Neutrophil (primary cell): ENCODE data around the gene CD300LB.
A peak's percentile ranks its signal among the peaks of the same experiment; 100 is the strongest.
"Not testable (repeated sequence)": the region's sequence is repeated elsewhere in the genome, so short reads cannot be mapped to it uniquely, and the experiment has no call there.

ENCODE experiments used
- H3K27ac ChIP-seq: fragments of 200-600 bp; sonication (generic); 2 replicates; pipeline ENCODE4 v1.5.1; 2016; ENCODE audit warnings: mild to moderate bottlenecking, moderate library complexity
- H3K27me3 ChIP-seq: fragments of 200-600 bp; sonication (generic); 2 replicates; pipeline ENCODE4 v1.6.0; 2016; ENCODE audit warnings: mild to moderate bottlenecking
- H3K36me3 ChIP-seq: fragments of 200-600 bp; sonication (generic); 2 replicates; pipeline ENCODE4 v1.5.1; 2017
- H3K4me1 ChIP-seq, 2 experiments: fragments of 200-600 bp in 1 of 2; sonication (generic) in 1 of 2; 1 replicate in 1 of 2; 2 replicates in 1 of 2; pipeline versions ENCODE4 v1.5.1 to v1.6.1; 2013 to 2016; ENCODE audit warnings: low read depth in 1 of 2, low read length in 1 of 2, mild to moderate bottlenecking in 1 of 2, moderate library complexity in 1 of 2; ENCODE audit not compliant: control insufficient read depth in 1 of 2, insufficient read depth in 1 of 2
- H3K4me3 ChIP-seq, 2 experiments: fragments of 200-600 bp in 1 of 2; sonication (generic) in 1 of 2; 1 replicate in 1 of 2; 2 replicates in 1 of 2; pipeline ENCODE4 v1.5.1; 2013 to 2016; ENCODE audit warnings: low read depth in 1 of 2, low read length in 1 of 2, mild to moderate bottlenecking in 1 of 2, moderate library complexity in 1 of 2
- H3K9me3 ChIP-seq: fragments of 200-600 bp; sonication (generic); 2 replicates; pipeline ENCODE4 v1.5.1; 2016
- TF ChIP-seq, protein P1 (sequence below): fragments of 200-600 bp; sonication (generic); IDR thresholded peaks from 2 replicates; pipeline ENCODE4 v1.5.1; 2016; ENCODE audit warnings: antibody characterized with exemption

The CD300LB gene

DNA sequence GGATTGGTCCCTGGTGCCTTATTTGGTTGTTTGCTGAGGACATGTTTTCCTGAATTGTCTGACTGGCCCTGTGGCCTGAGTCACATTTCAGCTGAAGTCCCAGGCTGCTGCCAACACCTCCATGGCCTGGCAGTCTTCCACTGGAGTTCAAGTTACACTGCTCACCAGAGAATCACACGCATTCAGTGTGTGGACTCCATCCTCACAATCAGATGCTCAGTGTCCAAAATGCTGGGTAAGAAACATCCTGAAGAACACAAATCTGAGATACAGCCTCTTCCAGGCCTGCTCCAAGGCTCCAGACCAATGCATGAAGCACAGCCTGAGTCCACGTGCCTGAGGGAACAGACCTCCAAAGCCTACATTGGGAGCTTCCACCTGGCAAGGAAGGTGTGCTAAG lies 19.2 kb downstream of the CD300LB start:
- no peaks in the 10 kb centered on the region for H3K36me3 ChIP-seq
- no peaks in the 10 kb centered on the region for H3K27me3 ChIP-seq
- H3K4me1 ChIP-seq = peaks cover 14 to 15% of the 10 kb centered on the region in 2 experiments
- no peak overlapping the region for H3K4me3 ChIP-seq
- peak overlapping the region; percentile 64 for H3K27ac ChIP-seq
- H3K9me3 ChIP-seq = no peaks in the 10 kb centered on the region
- TF ChIP-seq, protein P1, sequence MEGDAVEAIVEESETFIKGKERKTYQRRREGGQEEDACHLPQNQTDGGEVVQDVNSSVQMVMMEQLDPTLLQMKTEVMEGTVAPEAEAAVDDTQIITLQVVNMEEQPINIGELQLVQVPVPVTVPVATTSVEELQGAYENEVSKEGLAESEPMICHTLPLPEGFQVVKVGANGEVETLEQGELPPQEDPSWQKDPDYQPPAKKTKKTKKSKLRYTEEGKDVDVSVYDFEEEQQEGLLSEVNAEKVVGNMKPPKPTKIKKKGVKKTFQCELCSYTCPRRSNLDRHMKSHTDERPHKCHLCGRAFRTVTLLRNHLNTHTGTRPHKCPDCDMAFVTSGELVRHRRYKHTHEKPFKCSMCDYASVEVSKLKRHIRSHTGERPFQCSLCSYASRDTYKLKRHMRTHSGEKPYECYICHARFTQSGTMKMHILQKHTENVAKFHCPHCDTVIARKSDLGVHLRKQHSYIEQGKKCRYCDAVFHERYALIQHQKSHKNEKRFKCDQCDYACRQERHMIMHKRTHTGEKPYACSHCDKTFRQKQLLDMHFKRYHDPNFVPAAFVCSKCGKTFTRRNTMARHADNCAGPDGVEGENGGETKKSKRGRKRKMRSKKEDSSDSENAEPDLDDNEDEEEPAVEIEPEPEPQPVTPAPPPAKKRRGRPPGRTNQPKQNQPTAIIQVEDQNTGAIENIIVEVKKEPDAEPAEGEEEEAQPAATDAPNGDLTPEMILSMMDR = no peak

DNA sequence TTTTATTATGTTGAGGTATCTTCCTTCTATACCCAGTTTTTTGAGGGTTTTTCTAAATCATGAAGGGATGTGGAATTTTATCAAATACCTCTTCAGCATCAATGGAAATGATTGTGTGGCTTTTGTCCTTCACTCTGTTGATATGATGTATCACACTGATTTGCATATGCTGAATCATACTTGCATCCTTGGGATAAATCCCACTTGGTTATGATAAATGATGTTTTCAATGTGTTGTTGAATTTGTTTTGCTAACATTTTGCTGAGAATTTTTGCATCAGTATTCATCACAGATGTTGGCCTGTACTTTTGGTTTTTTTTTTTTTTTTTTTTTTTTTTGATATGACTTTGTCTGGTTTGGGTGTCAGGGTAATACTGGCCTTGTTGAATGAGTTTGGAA lies 23.1 kb downstream of the CD300LB start:
- peaks cover 18 to 19% of the 10 kb centered on the region in 2 experiments for H3K4me1 ChIP-seq
- no peak overlapping the region for H3K4me3 ChIP-seq
- H3K27ac ChIP-seq = no peak overlapping the region
- TF ChIP-seq, protein P1 = no peak
- no peaks in the 10 kb centered on the region for H3K36me3 ChIP-seq
- no peaks in the 10 kb centered on the region for H3K27me3 ChIP-seq
- H3K9me3 ChIP-seq = no peaks in the 10 kb centered on the region

DNA sequence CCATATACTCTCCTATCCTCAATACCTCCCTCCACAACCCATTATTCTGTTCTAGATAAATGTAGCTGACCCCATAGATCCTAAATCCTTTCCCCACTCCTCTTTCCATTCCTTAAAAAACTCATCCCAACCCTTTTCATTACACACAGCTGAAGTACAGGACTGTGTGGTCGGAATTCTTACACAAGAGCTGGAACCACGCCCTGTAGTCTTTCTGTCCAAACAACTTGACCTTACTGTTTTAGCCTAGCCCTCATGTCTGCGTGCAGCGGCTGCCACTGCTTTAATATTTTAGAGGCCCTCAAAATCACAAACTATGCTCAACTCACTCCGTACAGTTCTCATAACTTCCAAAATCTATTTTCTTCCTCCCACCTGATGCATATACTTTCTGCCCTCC lies 27.3 kb downstream of the CD300LB start:
- not testable (repeated sequence) for H3K27me3 ChIP-seq, H3K4me3 ChIP-seq, H3K36me3 ChIP-seq, H3K27ac ChIP-seq, H3K9me3 ChIP-seq
- peaks cover 10 to 13% of the 10 kb centered on the region in 2 experiments for H3K4me1 ChIP-seq

DNA sequence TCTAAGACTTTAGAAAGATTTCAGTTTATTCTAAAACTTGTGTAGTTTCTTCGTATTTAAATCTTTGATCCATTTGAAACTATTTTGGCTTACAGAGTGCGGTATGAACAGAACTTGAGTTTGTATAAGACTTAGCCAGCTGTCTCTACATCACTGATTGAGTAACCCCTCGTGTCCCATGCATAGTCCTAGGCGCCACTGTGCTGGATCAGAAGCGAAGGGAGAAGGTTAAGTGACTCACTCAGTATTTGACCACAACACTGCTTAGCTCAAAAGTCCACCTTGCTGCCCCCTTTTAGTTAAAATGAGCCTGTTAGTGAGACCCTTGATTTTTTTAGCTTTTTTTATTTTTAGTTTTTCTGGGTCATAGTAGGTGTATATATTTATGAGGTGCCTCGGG lies 28.4 kb downstream of the CD300LB start:
- no peak overlapping the region for H3K27ac ChIP-seq

DNA sequence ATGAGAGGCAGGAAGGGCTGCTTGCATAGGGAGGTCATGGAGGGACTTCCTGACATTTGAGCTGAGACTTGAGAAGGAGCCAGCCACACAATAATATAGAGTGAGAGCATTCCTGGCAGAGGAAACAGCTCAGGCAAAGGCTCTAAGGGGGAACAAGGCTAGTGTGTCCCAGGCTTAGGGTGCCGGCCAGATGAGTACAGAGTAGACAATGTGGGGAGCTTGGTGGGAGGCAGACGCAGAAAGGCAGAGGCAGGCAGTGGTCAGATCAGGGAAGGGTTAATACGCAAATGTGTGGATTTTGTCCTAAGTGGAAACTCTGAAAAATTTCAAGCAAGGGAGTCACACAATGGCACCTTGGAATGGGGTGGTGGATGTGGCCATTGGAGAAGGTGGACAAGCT lies 31.3 kb downstream of the CD300LB start:
- Histone ChIP-seq H3K36me3 (no peaks in the 10 kb centered on the region), H3K4me3 (no peak overlapping the region), H3K4me1 (peaks cover 28 to 31% of the 10 kb centered on the region in 2 experiments), H3K27ac (no peak overlapping the region), H3K9me3 (no peaks in the 10 kb centered on the region), H3K27me3 (no peaks in the 10 kb centered on the region)
- TF ChIP-seq, protein P1 = no peak

More for the DNA sequence above, 28.4 kb downstream of the CD300LB start:
- TF ChIP-seq, protein P1 = no peak
- Histone ChIP-seq H3K27me3 (no peaks in the 10 kb centered on the region), H3K9me3 (no peaks in the 10 kb centered on the region), H3K36me3 (no peaks in the 10 kb centered on the region), H3K4me1 (peaks cover 10 to 13% of the 10 kb centered on the region in 2 experiments), H3K4me3 (no peak overlapping the region)

DNA sequence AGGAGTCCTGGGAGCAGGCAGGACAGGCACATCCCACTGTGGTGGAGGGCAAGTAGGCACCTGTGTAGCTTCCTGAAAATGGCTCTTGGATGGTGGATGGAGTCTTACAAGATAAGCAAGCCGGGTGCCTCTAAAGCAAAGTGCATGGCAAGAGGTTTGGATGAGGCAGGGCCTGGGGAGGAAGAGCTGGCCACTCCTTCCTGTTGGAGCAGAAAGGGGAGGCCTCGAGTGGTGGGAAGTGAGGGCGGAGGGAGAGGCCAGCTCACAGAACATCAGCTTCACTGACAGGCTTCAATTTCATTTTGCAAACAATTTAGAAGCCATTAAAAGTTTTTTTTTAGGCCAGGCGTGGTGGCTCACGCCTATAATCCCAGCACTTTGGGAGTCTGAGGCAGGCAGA lies 33.8 kb downstream of the CD300LB start:
- Histone ChIP-seq H3K36me3 (no peaks in the 10 kb centered on the region), H3K9me3 (no peaks in the 10 kb centered on the region), H3K4me3 (no peak overlapping the region), H3K4me1 (peaks cover 27 to 31% of the 10 kb centered on the region in 2 experiments), H3K27me3 (no peaks in the 10 kb centered on the region), H3K27ac (peak overlapping the region; percentile 61)
- TF ChIP-seq, protein P1 = no peak
